ENCODE measurements around the gene SUZ12.
"Not testable (repeated sequence)": the region's sequence is repeated elsewhere in the genome, so short reads cannot be mapped to it uniquely, and the experiment has no call there.

Gene SUZ12

DNA sequence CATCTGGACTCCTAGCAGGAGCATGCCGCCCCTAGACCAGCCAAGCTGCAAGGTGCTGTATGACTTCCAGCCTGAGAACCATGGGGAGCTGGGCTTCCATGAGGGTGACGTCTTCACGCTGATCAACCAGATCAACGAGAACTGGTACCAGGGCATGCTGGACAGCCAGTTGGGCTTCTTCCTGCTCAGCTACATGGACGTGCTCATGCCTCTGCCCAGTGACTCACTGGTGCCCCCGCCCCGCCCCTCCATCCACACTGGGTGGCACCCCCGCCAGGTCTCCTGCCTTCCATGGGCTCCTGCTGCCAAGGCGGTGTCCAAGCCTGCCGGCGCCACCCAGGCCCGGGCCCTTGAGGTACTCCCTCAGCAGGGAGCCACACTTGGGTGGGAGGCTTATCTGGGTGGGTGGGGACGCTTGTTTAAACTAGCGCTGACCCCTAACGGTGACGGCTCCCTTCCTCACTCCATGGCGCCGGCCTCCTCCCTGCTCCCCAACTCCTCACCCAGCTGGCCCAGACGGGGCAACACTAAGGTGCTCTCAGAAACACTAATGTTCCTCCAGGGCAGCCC is 104.6 kb downstream of the SUZ12 start:
- DNase-seq (ENCODE audit: low spot score), result not testable (repeated sequence)

DNA sequence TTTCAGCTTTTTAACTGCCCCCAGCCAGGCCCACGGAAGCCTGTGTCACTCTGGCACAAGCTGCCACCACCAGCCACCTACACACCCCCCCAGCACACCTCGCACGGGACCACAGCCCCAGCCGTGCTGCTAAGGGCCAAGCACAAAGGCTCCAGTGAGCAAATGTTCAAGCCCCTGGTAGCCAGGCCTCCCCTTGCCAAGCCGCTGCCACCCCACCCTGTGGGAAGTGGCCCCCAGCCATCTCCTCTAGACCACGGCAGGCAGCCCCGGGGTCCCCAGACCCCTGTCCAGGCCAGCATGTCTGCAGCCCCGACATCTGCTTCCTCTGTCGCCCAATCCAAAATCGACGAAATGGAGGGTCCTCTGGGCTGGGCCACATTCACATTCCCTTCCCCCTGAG is 105.5 kb downstream of the SUZ12 start:
- not testable (repeated sequence) for DNase-seq (ENCODE audit: low spot score)

DNA sequence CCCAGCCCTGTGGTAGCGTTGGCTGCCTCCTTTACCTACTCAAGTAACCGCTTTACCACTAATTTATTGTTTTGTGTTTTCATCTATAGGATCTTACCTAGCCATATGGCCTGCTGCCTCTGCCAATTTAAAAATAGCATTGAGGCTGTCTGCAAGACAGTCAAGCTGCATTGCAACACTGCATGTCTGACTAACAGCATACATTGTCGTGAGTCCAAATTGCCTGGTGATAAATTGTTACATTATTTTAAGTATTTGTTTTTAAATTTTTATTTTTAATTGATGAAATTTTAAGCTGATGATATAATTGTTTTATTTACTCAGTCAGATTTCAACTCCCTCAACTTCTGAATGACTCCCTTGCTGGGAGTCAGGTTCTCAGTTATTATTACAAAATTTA is 108.8 kb downstream of the SUZ12 start:
- DNase-seq (ENCODE audit: low spot score), result not testable (repeated sequence)

DNA sequence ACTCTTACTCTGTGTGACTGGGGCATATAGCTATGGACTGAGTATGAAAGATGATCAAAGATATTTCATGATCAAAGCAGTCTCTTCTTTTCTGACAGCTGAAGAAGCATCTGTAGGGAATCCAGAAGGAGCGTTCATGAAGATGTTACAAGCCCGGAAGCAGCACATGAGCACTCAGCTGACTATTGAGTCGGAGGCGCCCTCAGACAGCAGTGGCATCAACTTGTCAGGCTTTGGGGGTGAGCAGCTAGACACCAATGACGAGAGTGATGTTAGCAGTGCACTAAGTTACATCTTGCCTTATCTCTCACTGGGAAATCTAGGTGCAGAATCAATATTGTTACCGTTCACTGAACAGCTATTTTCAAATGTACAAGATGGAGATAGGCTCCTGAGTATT is 110.9 kb downstream of the SUZ12 start:
- not testable (repeated sequence) for DNase-seq (ENCODE audit: low spot score)

Measured in RKO (cell line).